ENCODE measurements around the gene ZNF346. TPM values are rescaled to one million over a fixed set of nuclear protein-coding genes. Genes with fewer than 3 reads are reported as not detected.

Gene ZNF346
- total and polyA plus RNA-seq, 2 of the 13 experiments (the other 11 are each of a cell fraction or from before 2014, with no cell fraction given): 8.6 to 19.4 TPM

- TF ChIP-seq NFAT5 (CRISPR knock-in tag; IDR thresholded peaks at IDR 0.05) (0 out of 2 replicates have a peak, but pooled peaks have one; percentile 19), ZSCAN21 (CRISPR knock-in tag; IDR thresholded peaks at IDR 0.05; ENCODE audit: borderline replicate concordance) (no peak; the same call in 1 of the 2 replicates), GATAD1 (CRISPR knock-in tag; IDR thresholded peaks at IDR 0.05) (peak; percentile 67), MIXL1 (CRISPR knock-in tag; IDR thresholded peaks at IDR 0.05) (no peak), ELF3 (CRISPR knock-in tag; IDR thresholded peaks at IDR 0.05) (no peak), ZNF883 (CRISPR knock-in tag; IDR thresholded peaks at IDR 0.05; ENCODE audit: not compliant biosample characterization) (no peak), ZNF773 (CRISPR knock-in tag; IDR thresholded peaks at IDR 0.05; ENCODE audit: borderline replicate concordance) (no peak), HNF1A (IDR thresholded peaks at IDR 0.05; ENCODE audit: low read depth) (no peak), HNF1A (CRISPR knock-in tag; IDR thresholded peaks at IDR 0.05; ENCODE audit: borderline replicate concordance) (peak; percentile 65; the same call in 1 of the 2 replicates), KDM1A (CRISPR knock-in tag; IDR thresholded peaks at IDR 0.05) (no peak), HIVEP1 (CRISPR knock-in tag; IDR thresholded peaks at IDR 0.05) (peak; percentile 84; the same call in 1 of the 2 replicates), FOXJ3 (CRISPR knock-in tag; IDR thresholded peaks at IDR 0.05; ENCODE audit: borderline replicate concordance) (no peak), FOSL1 (CRISPR knock-in tag; IDR thresholded peaks at IDR 0.05; ENCODE audit: borderline replicate concordance) (no peak), LBX2 (CRISPR knock-in tag; IDR thresholded peaks at IDR 0.05; ENCODE audit: borderline replicate concordance) (no peak), PBX3 (CRISPR knock-in tag; IDR thresholded peaks at IDR 0.05; ENCODE audit: borderline replicate concordance) (no peak), ZZZ3 (CRISPR knock-in tag; IDR thresholded peaks at IDR 0.05; ENCODE audit: borderline replicate concordance) (peak; percentile 61; the same call in 1 of the 2 replicates), CCAR2 (optimal IDR thresholded peaks at IDR 0.05; ENCODE audit: low read depth, low read length) (no peak), FOXC1 (CRISPR knock-in tag; IDR thresholded peaks at IDR 0.05; ENCODE audit: borderline replicate concordance) (no peak; the same call in 1 of the 2 replicates), KDM3A (CRISPR knock-in tag; IDR thresholded peaks at IDR 0.05; ENCODE audit: low read depth) (peak; percentile 55; the same call in 1 of the 2 replicates)
These were observed 16.1 kb upstream of the ZNF346 start, which contains the start of gene UIMC1 (continued) for GRCh38 chr5:177006265-177006972.
